ENCODE measurements around the gene MTG2. TPM values are rescaled to one million over a fixed set of nuclear protein-coding genes. Genes with fewer than 3 reads are reported as not detected.

MTG2 gene
- total RNA-seq, 2 donors from 2014 or later: 40.0 to 53.0 TPM

DNA sequence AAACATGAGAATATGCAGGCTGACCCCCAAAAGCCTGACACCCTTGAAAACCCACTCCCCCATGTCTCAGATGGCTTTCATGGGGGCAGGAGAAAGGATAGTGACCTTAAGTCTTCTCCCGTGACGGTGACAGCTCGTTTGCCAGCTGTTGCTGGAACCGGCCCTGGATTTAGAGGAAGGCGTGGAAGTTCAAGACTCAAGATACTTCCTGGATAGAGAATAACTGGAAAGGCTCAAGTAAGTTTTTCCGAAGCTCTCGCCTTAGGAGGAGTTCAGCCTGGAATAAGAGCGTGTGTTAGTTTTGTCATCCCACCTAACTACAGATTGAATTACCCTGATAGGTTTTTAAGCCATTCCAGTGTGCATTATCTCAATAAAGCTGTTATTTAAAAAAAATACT, 11.6 kb upstream of the MTG2 start:
- H3K9me3 ChIP-seq: no peaks in the 10 kb centered on the region
- H3K27ac ChIP-seq: no peak overlapping the region
- intact Hi-C loops (cut with DNase I): no loop called here
- DNase-seq (ENCODE audit: low spot score): no peak
- no peak overlapping the region for H3K4me3 ChIP-seq
- WGBS: 90% methylated on average over 8 of the region's 8 CpGs
- H3K4me1 ChIP-seq (replicated peaks): no peaks in the 10 kb centered on the region
- H3K36me3 ChIP-seq: no peaks in the 10 kb centered on the region
- no peaks in the 10 kb centered on the region for H3K27me3 ChIP-seq (replicated peaks; ENCODE audit: insufficient read depth)
- TF ChIP-seq POLR2A (IDR thresholded peaks at IDR 0.05): no peak

DNA sequence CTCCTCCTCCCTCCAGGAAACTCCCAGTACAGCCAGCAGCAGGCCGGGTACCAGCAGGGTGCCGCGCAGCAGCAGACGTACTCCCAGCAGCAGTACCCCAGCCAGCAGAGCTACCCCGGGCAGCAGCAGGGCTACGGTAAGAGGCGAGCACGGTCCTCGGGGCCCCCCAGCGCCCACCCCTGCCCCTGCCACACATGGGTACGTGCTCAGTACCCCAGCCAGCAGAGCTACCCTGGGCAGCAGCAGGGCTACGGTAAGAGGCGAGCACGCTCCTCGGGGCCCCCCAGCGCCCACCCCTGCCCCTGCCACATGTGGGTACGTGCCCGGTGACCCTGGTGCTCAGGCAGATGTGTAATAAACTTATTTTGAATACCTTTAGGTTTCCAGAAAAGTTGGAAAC, 10.2 kb upstream of the MTG2 start:
- Histone ChIP-seq H3K9me3 (no peaks in the 10 kb centered on the region), H3K27ac (no peak overlapping the region), H3K27me3 (replicated peaks; ENCODE audit: insufficient read depth) (no peaks in the 10 kb centered on the region), H3K4me1 (replicated peaks) (no peaks in the 10 kb centered on the region), H3K36me3 (no peaks in the 10 kb centered on the region), H3K4me3 (no peak overlapping the region)
- TF ChIP-seq POLR2A (IDR thresholded peaks at IDR 0.05) (no peak), CTCF (IDR thresholded peaks at IDR 0.05) (no peak), POLR2AphosphoS5 (IDR thresholded peaks at IDR 0.05) (no peak)
- no peak for DNase-seq (ENCODE audit: low spot score)
- intact Hi-C loops (cut with DNase I): no loop called here
- 94% methylated on average over 18 of the region's 18 CpGs for WGBS

- no peak overlapping the region for H3K27ac ChIP-seq
- H3K9me3 ChIP-seq: no peaks in the 10 kb centered on the region
- DNase-seq (ENCODE audit: low spot score): no peak
- no peaks in the 10 kb centered on the region for H3K27me3 ChIP-seq (replicated peaks; ENCODE audit: insufficient read depth)
- no peaks in the 10 kb centered on the region for H3K4me1 ChIP-seq (replicated peaks)
- H3K36me3 ChIP-seq: no peaks in the 10 kb centered on the region
- intact Hi-C loops (cut with DNase I): no loop called here
- WGBS: 95% methylated on average over 28 of the region's 28 CpGs
- no peak for TF ChIP-seq POLR2A (IDR thresholded peaks at IDR 0.05)
- no peak for TF ChIP-seq CTCF (IDR thresholded peaks at IDR 0.05)
- TF ChIP-seq POLR2AphosphoS5 (IDR thresholded peaks at IDR 0.05): no peak
- H3K4me3 ChIP-seq: no peak overlapping the region
Observed at GRCh38 chr20:62174021-62174804, 8.6 kb upstream of the MTG2 start.

DNA sequence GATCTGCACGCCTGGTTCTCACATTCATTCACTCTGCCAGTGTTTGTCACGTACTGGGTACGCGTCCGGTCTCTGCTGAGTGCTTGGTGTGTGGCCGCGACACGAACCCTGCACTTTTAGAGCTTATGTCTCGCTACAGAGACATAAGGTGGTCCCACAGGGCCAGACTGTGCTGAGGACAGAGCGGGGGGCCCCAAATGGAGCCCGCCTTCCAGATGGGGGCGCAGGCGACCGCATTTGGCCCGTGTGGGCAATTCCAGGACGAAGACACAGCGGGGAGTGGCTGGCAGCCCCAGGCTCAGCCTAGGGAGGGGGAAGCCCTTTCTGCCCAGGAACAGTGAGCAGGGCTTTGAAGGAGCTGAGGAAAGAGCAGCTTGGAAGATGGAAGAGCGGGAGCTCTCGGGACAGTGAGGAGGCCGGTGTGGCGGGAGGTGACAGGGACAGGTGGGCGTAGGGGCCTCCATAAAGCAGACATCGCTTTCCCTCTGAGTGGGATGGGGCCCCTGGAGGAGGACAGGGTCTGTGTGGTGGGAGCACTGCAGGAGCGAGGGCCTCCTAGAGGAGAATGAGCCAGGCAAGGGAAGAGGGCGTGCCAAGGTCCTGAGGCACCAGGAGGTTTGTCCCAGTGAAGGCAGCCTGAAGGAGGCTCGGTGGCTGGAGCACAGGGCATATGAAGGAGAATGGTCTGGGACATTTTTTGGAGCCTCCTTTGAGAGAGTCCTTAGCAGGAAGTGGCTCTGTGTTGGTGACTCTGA, 7.8 kb upstream of the MTG2 start:
- TF ChIP-seq CTCF (IDR thresholded peaks at IDR 0.05) (no peak), POLR2AphosphoS5 (IDR thresholded peaks at IDR 0.05) (no peak), POLR2A (IDR thresholded peaks at IDR 0.05) (no peak)
- no peak overlapping the region for H3K27ac ChIP-seq
- intact Hi-C loops (cut with DNase I): no loop called here
- WGBS: 96% methylated on average over 26 of the region's 26 CpGs
- no peaks in the 10 kb centered on the region for H3K9me3 ChIP-seq
- H3K36me3 ChIP-seq: no peaks in the 10 kb centered on the region
- no peak overlapping the region for H3K4me3 ChIP-seq
- H3K27me3 ChIP-seq (replicated peaks; ENCODE audit: insufficient read depth): no peaks in the 10 kb centered on the region
- no peaks in the 10 kb centered on the region for H3K4me1 ChIP-seq (replicated peaks)
- no peak for DNase-seq (ENCODE audit: low spot score)

- intact Hi-C loops (cut with DNase I): no loop called here
- H3K4me3 ChIP-seq: no peak overlapping the region
- TF ChIP-seq CTCF (IDR thresholded peaks at IDR 0.05): no peak
- no peak for TF ChIP-seq POLR2A (IDR thresholded peaks at IDR 0.05)
- TF ChIP-seq POLR2AphosphoS5 (IDR thresholded peaks at IDR 0.05): no peak
- H3K27ac ChIP-seq: no peak overlapping the region
- H3K27me3 ChIP-seq (replicated peaks; ENCODE audit: insufficient read depth): no peaks in the 10 kb centered on the region
- H3K36me3 ChIP-seq: no peaks in the 10 kb centered on the region
- no peaks in the 10 kb centered on the region for H3K4me1 ChIP-seq (replicated peaks)
- no peaks in the 10 kb centered on the region for H3K9me3 ChIP-seq
- DNase-seq (ENCODE audit: low spot score): no peak
- 93% methylated on average over 10 of the region's 10 CpGs for WGBS
Observed at GRCh38 chr20:62175711-62176110, 7.1 kb upstream of the MTG2 start.
